Neuronal stem cell (in vitro differentiated cells): ENCODE data around the gene ACKR3.

Experiments
- DNase-seq: peaks from one replicate; pipeline ENCODE4 v3.0.0-alpha.2; 2013; ENCODE audit warnings: low spot score
- H2AFZ ChIP-seq: one replicate; pipeline ENCODE4 v1.6.1; 2013; ENCODE audit warnings: mild to moderate bottlenecking, low read length, inconsistent platforms
- H2AK5ac ChIP-seq: 2 replicates; pipeline ENCODE4 v1.6.1; 2013; ENCODE audit warnings: low read depth, mild to moderate bottlenecking, inconsistent platforms, low read length, moderate library complexity, mixed read lengths
- H2BK120ac ChIP-seq: 2 replicates; pipeline ENCODE4 v1.6.1; 2013; ENCODE audit warnings: low read depth, mild to moderate bottlenecking, inconsistent platforms, low read length, moderate library complexity, mixed read lengths
- H2BK12ac ChIP-seq: one replicate; pipeline ENCODE4 v1.6.1; 2013; ENCODE audit warnings: low read length, inconsistent platforms
- H2BK15ac ChIP-seq: 2 replicates; pipeline ENCODE4 v1.6.1; 2013; ENCODE audit warnings: mild to moderate bottlenecking, low read length, inconsistent platforms, mixed read lengths
- H2BK5ac ChIP-seq: one replicate; pipeline ENCODE4 v1.6.1; 2013; ENCODE audit warnings: inconsistent platforms, mild to moderate bottlenecking, low read length, moderate library complexity
- H3K14ac ChIP-seq: one replicate; pipeline ENCODE4 v1.6.1; 2013; ENCODE audit warnings: low read length, inconsistent platforms
- H3K18ac ChIP-seq: 2 replicates; pipeline ENCODE4 v1.6.1; 2013; ENCODE audit warnings: low read length, inconsistent platforms
- H3K23ac ChIP-seq: 2 replicates; pipeline ENCODE4 v1.6.1; 2013; ENCODE audit warnings: low read depth, mild to moderate bottlenecking, mixed read lengths, low read length, inconsistent platforms; ENCODE audit not compliant: poor library complexity
- H3K27ac ChIP-seq: replicated peaks from 3 replicates; pipeline ENCODE4 v1.5.1; 2013; ENCODE audit warnings: low read length, inconsistent platforms
- H3K27me3 ChIP-seq, 3 experiments: 2 replicates each; pipeline ENCODE4 v1.6.1; 2013; ENCODE audit warnings: low read length in 3 of 3, mild to moderate bottlenecking in 2 of 3, inconsistent platforms in 1 of 3, low read depth in 1 of 3, mixed read lengths in 1 of 3, moderate library complexity in 1 of 3; ENCODE audit not compliant: control insufficient read depth in 3 of 3, insufficient read depth in 3 of 3
- H3K36me3 ChIP-seq, 2 donors: replicated peaks in 1 of 2; 2 replicates each; pipeline ENCODE4 v1.6.1; 2013; ENCODE audit warnings: low read length in 2 of 2; ENCODE audit not compliant: control insufficient read depth in 2 of 2, insufficient read depth in 2 of 2
- H3K4ac ChIP-seq: 2 replicates; pipeline ENCODE4 v1.6.1; 2013; ENCODE audit warnings: inconsistent platforms, mild to moderate bottlenecking, low read length, moderate library complexity
- H3K4me1 ChIP-seq, 2 donors: 1 replicate in 1 of 2; 2 replicates in 1 of 2; pipeline ENCODE4 v1.6.1; 2013; ENCODE audit warnings: low read length in 2 of 2, low read depth in 1 of 2; ENCODE audit not compliant: control insufficient read depth in 2 of 2, insufficient read depth in 1 of 2
- H3K4me2 ChIP-seq: one replicate; pipeline ENCODE4 v1.6.1; 2013; ENCODE audit warnings: mild to moderate bottlenecking, low read length, inconsistent platforms; ENCODE audit not compliant: insufficient read depth, poor library complexity, severe bottlenecking
- H3K4me3 ChIP-seq, 2 donors: 2 replicates each; pipeline ENCODE4 v1.5.1; 2013; ENCODE audit warnings: low read length in 2 of 2, mild to moderate bottlenecking in 2 of 2, inconsistent platforms in 1 of 2, moderate library complexity in 1 of 2
- H3K79me1 ChIP-seq: one replicate; pipeline ENCODE4 v1.6.1; 2013; ENCODE audit warnings: low read depth, mild to moderate bottlenecking, inconsistent platforms, low read length, moderate library complexity
- H3K9ac ChIP-seq: one replicate; pipeline ENCODE4 v1.6.1; 2013; ENCODE audit warnings: mild to moderate bottlenecking, low read depth, low read length, inconsistent platforms; ENCODE audit not compliant: poor library complexity
- H3K9me3 ChIP-seq, 2 donors: replicated peaks in 1 of 2; 2 replicates each; pipeline versions ENCODE3 to v1.6.1; 2013; ENCODE audit warnings: low read length in 2 of 2, mild to moderate bottlenecking in 2 of 2, inconsistent platforms in 1 of 2, low read depth in 1 of 2, mixed read lengths in 1 of 2, moderate library complexity in 1 of 2; ENCODE audit not compliant: control insufficient read depth in 2 of 2, insufficient read depth in 1 of 2
- H4K8ac ChIP-seq: one replicate; pipeline ENCODE4 v1.6.1; 2013; ENCODE audit warnings: low read depth, mild to moderate bottlenecking, inconsistent platforms, low read length, moderate library complexity
- H4K91ac ChIP-seq: one replicate; pipeline ENCODE4 v1.6.1; 2013; ENCODE audit warnings: low read length, low read depth, mild to moderate bottlenecking, inconsistent platforms; ENCODE audit not compliant: poor library complexity
- WGBS, 2 donors: extraction: QIAGEN DNeasy Blood & Tissue Kit; methylation state at CpG; one replicate each; pipeline ENCODE4 v1.1.7; 2013; ENCODE audit warnings: missing lambda C conversion rate in 2 of 2, mixed read lengths in 1 of 2; ENCODE audit not compliant: insufficient read length in 2 of 2, insufficient replicate concordance in 1 of 2; ENCODE audit errors: extremely low coverage in 2 of 2; 5-methylcytosine and 5-hydroxymethylcytosine counted together

The ACKR3 gene

GRCh38 chr2:236582968-236583367 is 13.3 kb downstream of the ACKR3 start:
- Histone ChIP-seq H3K4me3 (no peak overlapping the region), H2BK120ac (no peak overlapping the region), H4K91ac (no peak overlapping the region), H2AFZ (no peak overlapping the region), H2BK15ac (no peak overlapping the region), H3K18ac (peak overlapping the region; percentile 55), H2BK12ac (no peak overlapping the region), H2AK5ac (no peak overlapping the region), H3K4ac (no peak overlapping the region), H3K9me3 (peaks cover 0 to 19% of the 10 kb centered on the region in 2 donors), H3K4me2 (no peak overlapping the region), H4K8ac (no peak overlapping the region), H3K14ac (no peak overlapping the region), H3K23ac (no peak overlapping the region), H3K36me3 (peaks cover 0 to 55% of the 10 kb centered on the region in 2 donors), H3K79me1 (no peaks in the 10 kb centered on the region), H3K4me1 (peaks cover 2 to 5% of the 10 kb centered on the region in 2 donors), H3K9ac (no peak overlapping the region), H2BK5ac (no peak overlapping the region), H3K27ac (no peak overlapping the region), H3K27me3 (no peaks in the 10 kb centered on the region)
- DNase-seq = no peak
- no CpG with 5 or more reads among the region's 5 CpGs for WGBS, 2 donors

GRCh38 chr2:236583621-236584203 is 14.1 kb downstream of the ACKR3 start:
- H2BK12ac ChIP-seq = no peak overlapping the region
- no peaks in the 10 kb centered on the region for H3K79me1 ChIP-seq
- H3K27ac ChIP-seq = no peak overlapping the region
- H3K4ac ChIP-seq = no peak overlapping the region
- no peak overlapping the region for H3K4me2 ChIP-seq
- no peak overlapping the region for H3K9ac ChIP-seq
- H3K9me3 ChIP-seq = peaks cover 0 to 17% of the 10 kb centered on the region in 2 donors
- H3K23ac ChIP-seq = peak overlapping the region; percentile 25
- H2BK120ac ChIP-seq = peak overlapping the region; percentile 13
- no peak overlapping the region for H3K4me3 ChIP-seq
- no CpG with 5 or more reads among the region's 14 CpGs for WGBS, 2 donors
- peak overlapping the region; percentile 54 for H3K18ac ChIP-seq
- H2AK5ac ChIP-seq = peak overlapping the region; percentile 83
- DNase-seq = no peak
- H3K14ac ChIP-seq = no peak overlapping the region
- H3K27me3 ChIP-seq = no peaks in the 10 kb centered on the region
- peak overlapping the region; percentile 7 for H4K91ac ChIP-seq
- H3K36me3 ChIP-seq = peaks cover 0 to 48% of the 10 kb centered on the region in 2 donors
- no peak overlapping the region for H2AFZ ChIP-seq
- H2BK15ac ChIP-seq = no peak overlapping the region
- H2BK5ac ChIP-seq = no peak overlapping the region
- peaks cover 6 to 9% of the 10 kb centered on the region in 2 donors for H3K4me1 ChIP-seq
- no peak overlapping the region for H4K8ac ChIP-seq

- Histone ChIP-seq H3K14ac (no peak overlapping the region), H2BK12ac (no peak overlapping the region), H3K18ac (no peak overlapping the region), H3K9ac (no peak overlapping the region), H3K79me1 (no peaks in the 10 kb centered on the region), H2AFZ (no peak overlapping the region), H3K27me3 (no peaks in the 10 kb centered on the region), H3K4me2 (no peak overlapping the region), H2AK5ac (no peak overlapping the region), H3K4me1 (peaks cover 5 to 9% of the 10 kb centered on the region in 2 donors), H3K9me3 (peaks cover 0 to 23% of the 10 kb centered on the region in 2 donors), H2BK5ac (no peak overlapping the region), H2BK15ac (no peak overlapping the region), H3K4me3 (no peak overlapping the region), H3K23ac (no peak overlapping the region), H4K91ac (no peak overlapping the region), H3K4ac (no peak overlapping the region), H4K8ac (no peak overlapping the region), H2BK120ac (no peak overlapping the region), H3K27ac (no peak overlapping the region), H3K36me3 (peaks cover 0 to 37% of the 10 kb centered on the region in 2 donors)
- no CpG with 5 or more reads among the region's 16 CpGs for WGBS, 2 donors
- DNase-seq = no peak
Observed at GRCh38 chr2:236584521-236585384, 15.1 kb downstream of the ACKR3 start.

DNA sequence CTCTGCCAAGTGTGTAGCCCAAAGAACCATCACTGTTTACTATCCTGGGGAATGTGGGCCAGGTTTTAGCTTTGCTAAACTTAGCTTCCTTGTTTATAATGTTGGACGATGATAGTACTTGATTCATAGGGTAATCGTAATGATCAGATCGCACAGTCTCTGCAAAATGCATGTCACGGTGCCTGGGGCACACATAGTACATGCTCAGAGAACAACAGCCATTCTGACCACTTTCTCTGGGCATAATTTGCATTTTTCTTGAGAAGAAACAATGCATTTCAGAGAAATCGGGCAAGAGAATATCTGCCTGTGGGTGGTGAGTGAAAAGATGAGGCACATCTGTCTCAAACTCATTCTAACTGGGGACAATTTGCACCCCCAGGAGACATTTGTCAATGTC is 16.3 kb downstream of the ACKR3 start:
- Histone ChIP-seq H4K8ac (no peak overlapping the region), H3K9me3 (peaks cover 0 to 25% of the 10 kb centered on the region in 2 donors), H3K4me2 (no peak overlapping the region), H2BK120ac (no peak overlapping the region), H2BK12ac (no peak overlapping the region), H3K9ac (no peak overlapping the region), H3K4me3 (no peak overlapping the region), H3K23ac (no peak overlapping the region), H3K36me3 (peaks cover 0 to 25% of the 10 kb centered on the region in 2 donors), H3K14ac (no peak overlapping the region), H4K91ac (no peak overlapping the region), H2AFZ (no peak overlapping the region), H3K4me1 (peaks cover 5 to 9% of the 10 kb centered on the region in 2 donors), H3K27me3 (no peaks in the 10 kb centered on the region), H3K4ac (no peak overlapping the region), H3K27ac (no peak overlapping the region), H3K79me1 (no peaks in the 10 kb centered on the region), H3K18ac (no peak overlapping the region), H2BK5ac (no peak overlapping the region), H2AK5ac (no peak overlapping the region), H2BK15ac (no peak overlapping the region)
- no peak for DNase-seq
- no CpG with 5 or more reads among the region's 5 CpGs for WGBS, 2 donors
